Neuron (in vitro differentiated cells): ENCODE measurements around the gene DHDH.

Experiments used
- H2AFZ ChIP-seq: one replicate; pipeline ENCODE4 v1.6.1; 2013; ENCODE audit warnings: low read depth, mild to moderate bottlenecking, inconsistent platforms, low read length, moderate library complexity
- H3K27me3 ChIP-seq: one replicate; pipeline ENCODE4 v1.6.1; 2013; ENCODE audit warnings: low read length; ENCODE audit not compliant: insufficient read depth
- H3K36me3 ChIP-seq: one replicate; pipeline ENCODE4 v1.6.1; 2013; ENCODE audit warnings: low read length; ENCODE audit not compliant: insufficient read depth
- H3K4me1 ChIP-seq: one replicate; pipeline ENCODE4 v1.6.1; 2013; ENCODE audit warnings: low read length; ENCODE audit not compliant: insufficient read depth
- H3K4me3 ChIP-seq: 2 replicates; pipeline ENCODE4 v1.5.1; 2013; ENCODE audit warnings: mild to moderate bottlenecking, low read length, moderate library complexity
- H3K9me3 ChIP-seq: one replicate; pipeline ENCODE4 v1.6.1; 2013; ENCODE audit warnings: low read length

The DHDH gene

DNA sequence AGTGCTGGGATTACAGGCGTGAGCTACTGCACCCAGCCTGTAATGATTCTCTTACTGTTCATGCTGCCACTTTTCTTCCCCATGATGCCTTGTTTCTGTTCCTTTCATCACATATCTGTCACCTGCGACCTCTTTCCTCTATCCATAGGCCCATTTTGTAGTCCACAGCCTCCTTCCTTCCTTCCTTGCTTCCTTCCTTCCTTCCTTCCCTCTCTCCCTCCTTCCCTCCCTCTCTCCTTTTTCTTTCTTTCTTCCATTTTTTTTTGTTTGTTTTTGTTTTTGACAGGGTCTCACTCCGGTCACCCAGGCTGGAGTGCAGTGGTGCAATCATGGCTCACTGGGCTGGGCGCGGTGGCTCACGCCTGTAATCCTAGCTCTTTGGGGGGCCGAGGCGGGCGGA is 55.4 kb downstream of the DHDH start:
- Histone ChIP-seq H3K9me3 (no peaks in the 10 kb centered on the region), H3K4me1 (peaks cover 7% of the 10 kb centered on the region), H3K36me3 (peaks cover 32% of the 10 kb centered on the region), H3K27me3 (no peaks in the 10 kb centered on the region), H2AFZ (no peak overlapping the region), H3K4me3 (no peak overlapping the region)

DNA sequence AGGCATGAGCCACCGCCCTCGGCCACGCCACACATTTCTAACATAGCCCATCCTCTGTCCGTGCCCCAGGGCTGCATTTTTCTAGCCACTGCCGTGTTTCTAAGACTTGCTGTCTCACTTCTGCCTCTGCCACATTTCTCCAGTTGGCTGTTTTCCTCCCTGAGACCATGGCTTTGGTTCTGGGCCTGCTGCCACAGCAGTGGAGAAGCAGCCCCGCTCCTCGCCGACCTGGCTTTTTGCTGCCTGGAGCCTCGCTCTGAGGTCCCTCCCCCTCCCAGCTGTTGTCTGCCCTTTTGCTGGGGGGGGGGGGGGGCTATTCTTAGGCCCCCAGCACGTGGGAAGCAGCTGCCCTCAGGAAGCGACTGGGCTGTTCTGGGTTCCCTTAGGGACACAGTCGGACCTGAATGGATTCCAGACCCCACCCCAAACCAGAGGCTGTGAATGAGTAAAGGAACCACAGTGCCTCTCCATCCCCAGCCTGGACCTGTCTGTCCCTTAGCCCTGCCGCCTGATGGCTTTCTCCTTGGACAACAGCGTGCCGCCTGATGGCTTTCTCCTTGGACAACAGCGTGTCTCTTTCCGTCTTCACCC is 56.3 kb downstream of the DHDH start:
- Histone ChIP-seq H3K36me3 (peaks cover 30% of the 10 kb centered on the region), H3K27me3 (no peaks in the 10 kb centered on the region), H2AFZ (no peak overlapping the region), H3K4me3 (no peak overlapping the region), H3K9me3 (no peaks in the 10 kb centered on the region), H3K4me1 (peaks cover 14% of the 10 kb centered on the region)

DNA sequence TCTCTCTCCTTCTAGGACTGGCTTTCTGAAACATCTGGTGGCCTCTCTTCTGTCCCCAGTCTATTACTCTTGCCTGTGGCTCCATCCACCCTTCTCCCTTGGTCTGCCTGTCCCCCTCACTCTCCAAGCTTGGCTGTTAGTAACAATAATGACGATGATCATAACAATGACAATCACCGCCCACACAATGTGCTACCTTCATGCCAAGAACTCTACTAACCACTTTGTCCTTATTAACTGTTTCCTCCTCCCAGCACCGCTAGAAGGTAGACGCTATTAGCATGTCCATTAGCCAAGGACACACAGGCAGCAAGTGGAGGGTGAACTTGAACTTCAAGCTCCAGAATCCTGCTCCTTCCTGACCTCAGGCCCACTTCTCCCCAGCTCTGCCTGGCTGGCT is 56.9 kb downstream of the DHDH start:
- H3K9me3 ChIP-seq = no peaks in the 10 kb centered on the region
- H3K4me3 ChIP-seq = no peak overlapping the region
- no peaks in the 10 kb centered on the region for H3K27me3 ChIP-seq
- no peak overlapping the region for H2AFZ ChIP-seq
- H3K4me1 ChIP-seq = peaks cover 17% of the 10 kb centered on the region
- peaks cover 24% of the 10 kb centered on the region for H3K36me3 ChIP-seq

DNA sequence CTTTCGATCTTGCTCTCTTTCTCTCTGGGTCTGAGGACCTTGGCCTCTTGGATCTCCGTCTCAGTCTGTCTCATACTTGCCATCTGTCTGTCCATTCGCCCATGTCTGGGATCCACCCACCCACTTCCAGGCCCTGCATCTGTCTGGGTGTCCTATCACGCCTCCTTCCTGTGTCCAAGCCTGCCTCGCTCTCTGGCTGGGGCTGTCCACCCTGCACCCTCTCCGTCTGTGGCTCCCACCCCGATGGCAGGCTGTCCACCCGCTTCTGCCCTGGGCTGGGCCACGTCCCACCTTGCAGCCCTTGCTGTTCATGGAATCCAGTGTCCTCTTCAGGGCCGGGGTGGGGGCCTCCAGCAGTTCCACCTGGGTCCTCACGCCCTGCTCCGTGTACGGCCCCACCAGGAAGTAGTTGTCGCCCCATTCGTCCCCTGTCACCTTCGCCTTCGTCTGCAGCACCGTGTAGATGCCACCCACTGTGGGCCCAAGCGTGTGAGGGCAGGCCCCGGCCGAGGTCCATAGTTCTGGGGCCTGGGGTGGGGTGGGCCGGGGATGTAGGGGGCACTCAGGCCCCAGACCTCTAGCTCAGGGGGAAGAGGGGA is 57.6 kb downstream of the DHDH start:
- no peaks in the 10 kb centered on the region for H3K9me3 ChIP-seq
- H3K36me3 ChIP-seq = peaks cover 17% of the 10 kb centered on the region
- no peaks in the 10 kb centered on the region for H3K27me3 ChIP-seq
- peaks cover 17% of the 10 kb centered on the region for H3K4me1 ChIP-seq
- H3K4me3 ChIP-seq = no peak overlapping the region
- H2AFZ ChIP-seq = no peak overlapping the region

DNA sequence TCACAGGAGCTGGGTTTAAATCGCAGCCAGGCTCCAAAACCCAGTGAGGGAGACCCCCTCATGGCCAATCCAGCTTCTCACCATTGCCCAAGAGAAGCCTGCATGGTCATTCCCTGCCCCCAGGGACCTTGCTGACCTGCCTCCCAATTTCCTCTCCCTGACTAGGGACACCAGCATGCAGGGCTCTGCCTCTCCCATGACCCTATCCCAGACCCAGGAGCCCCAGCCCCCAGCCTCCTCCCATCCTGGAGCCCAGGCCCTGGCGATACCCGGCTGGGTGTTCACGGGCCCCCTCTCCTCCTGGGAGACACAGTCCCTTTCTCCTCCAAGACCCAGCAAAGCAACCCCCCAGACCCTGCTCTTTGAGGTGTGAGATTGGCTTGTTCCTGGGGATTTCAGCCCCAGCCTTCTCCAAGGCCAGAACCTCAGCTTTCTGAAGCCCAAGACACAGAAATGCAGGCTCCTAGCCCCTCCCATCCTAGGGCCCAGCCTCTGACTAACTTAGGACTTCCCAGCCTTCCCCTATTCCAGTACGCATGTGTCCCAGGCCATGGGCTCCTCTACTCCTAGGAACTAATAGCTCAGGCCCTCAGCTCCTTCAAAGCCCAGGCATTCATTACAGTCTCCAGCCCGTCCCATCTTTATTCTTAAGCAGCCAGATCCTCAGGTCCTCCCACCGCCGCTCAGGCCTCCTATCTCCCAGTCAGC is 58.5 kb downstream of the DHDH start:
- peak overlapping the region; percentile 74 for H3K4me3 ChIP-seq
- peaks cover 17% of the 10 kb centered on the region for H3K4me1 ChIP-seq
- H3K9me3 ChIP-seq = no peaks in the 10 kb centered on the region
- H3K27me3 ChIP-seq = no peaks in the 10 kb centered on the region
- H2AFZ ChIP-seq = peak overlapping the region; percentile 7
- H3K36me3 ChIP-seq = peaks cover 12% of the 10 kb centered on the region

DNA sequence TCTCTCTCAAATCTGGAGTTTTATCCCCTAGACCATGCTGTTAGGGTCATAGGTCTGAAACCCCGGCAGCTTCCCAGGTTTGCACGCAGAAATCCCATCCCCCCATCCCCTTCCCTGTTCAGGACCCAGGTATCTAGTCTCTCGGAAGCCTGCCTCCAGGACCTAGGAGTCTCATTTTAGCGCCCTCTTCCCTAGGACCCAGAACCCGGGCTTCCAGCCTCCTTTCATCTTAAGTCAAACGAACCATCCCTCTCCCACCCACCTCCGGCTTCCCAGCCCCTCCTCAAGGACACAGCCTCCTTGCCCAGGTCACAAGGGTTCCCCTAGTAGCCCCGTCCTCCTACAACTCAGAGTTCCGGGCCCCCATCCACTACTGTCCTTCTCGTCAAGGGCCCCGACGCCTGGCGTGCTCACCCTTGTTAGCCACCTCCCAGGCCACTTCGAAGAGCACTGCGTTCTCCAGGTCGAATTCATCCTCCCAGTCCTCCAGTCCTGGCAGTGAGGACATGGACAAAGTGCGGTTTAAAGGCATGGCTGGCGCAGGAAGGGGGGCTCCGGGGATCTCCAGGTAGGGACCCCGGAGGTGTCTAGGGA is 59.2 kb downstream of the DHDH start:
- H3K36me3 ChIP-seq = peaks cover 7% of the 10 kb centered on the region
- H3K4me1 ChIP-seq = peaks cover 17% of the 10 kb centered on the region
- H3K4me3 ChIP-seq = peak overlapping the region; percentile 74
- peak overlapping the region; percentile 7 for H2AFZ ChIP-seq
- H3K9me3 ChIP-seq = no peaks in the 10 kb centered on the region
- no peaks in the 10 kb centered on the region for H3K27me3 ChIP-seq

DNA sequence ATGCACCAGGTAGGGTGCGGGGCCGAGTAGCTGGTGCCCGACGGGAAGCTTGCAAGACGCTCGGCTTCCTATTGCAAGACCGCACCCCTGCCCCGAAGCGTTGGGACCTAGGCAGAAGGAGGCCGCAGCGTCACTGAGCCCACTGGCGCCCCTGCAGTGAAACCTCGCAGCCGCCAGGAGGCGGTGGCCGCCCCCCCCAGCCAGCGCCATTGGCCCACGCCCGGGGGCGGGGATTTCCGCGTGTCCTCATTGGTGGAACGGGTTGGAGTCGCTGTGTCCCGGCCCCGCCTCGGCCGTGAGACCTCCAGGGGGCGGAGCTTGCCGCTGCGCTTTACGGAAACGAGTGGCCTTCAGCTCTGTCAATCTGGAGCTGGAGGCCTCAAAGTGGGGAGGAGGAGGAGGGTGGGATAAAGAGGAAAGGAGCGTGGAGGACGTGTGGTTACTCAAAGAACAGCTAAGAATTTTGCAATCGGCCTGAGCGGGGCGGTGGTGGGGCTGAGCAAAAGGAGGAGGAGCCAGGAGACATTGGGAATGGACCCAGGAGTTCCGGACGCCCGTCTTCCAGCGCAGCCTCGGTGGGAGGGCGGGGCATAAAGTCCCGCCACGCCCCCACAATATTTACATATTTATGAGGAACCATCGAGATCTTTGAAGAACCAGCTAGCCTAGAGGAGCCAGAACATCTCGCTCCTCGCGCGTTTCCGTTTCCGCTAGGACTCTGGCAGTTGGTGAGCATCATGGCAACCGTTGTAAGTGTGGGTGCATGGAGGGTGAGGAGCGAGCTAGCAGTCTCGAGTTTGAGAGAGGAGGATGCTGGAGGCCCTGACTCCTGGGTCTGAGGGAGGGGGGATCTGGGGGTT is 59.9 kb downstream of the DHDH start, which contains the start of the genes GYS1 and RUVBL2:
Gene GYS1 (minus strand): TSS at position 135 of the 860 bp plus-strand sequence. CDS start 197 bp downstream, outside the sequence.
Gene RUVBL2 (plus strand): TSS at position 713 of the 860 bp plus-strand sequence. CDS start 25 bp downstream, at position 738.
- Histone ChIP-seq H3K36me3 (peaks cover 5% of the 10 kb centered on the region), H3K4me3 (peak within 1 kb of the TSS; percentile 74), H3K9me3 (no peaks in the 10 kb centered on the region), H3K27me3 (no peaks in the 10 kb centered on the region), H2AFZ (peak within 1 kb of the TSS; percentile 7), H3K4me1 (peaks cover 17% of the 10 kb centered on the region)

DNA sequence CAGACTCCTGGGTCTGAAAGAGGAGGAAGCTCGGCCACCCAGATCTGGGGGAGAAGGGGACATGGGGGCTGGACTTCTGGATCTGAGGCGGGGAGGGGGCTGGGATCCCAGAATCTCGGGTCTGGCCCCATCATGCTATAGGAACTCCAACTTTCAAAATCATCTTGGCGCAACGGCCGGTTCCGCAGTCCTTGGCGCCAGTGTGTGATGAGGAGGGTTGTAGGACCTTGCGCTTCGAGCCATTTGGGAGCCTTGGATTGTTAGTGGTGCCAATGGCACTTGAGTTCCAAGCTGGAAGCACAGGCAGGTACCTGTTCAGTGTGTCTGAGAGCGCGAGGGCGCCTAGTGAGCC is 60.5 kb downstream of the DHDH start:
- Histone ChIP-seq H3K4me1 (peaks cover 17% of the 10 kb centered on the region), H3K27me3 (no peaks in the 10 kb centered on the region), H3K36me3 (no peaks in the 10 kb centered on the region), H3K4me3 (peak overlapping the region; percentile 74), H2AFZ (no peak overlapping the region), H3K9me3 (no peaks in the 10 kb centered on the region)
